IPS-15b (cell line): ENCODE measurements around the gene B3GALNT1.

Experiments
- H3K27me3 ChIP-seq: one replicate; pipeline ENCODE4 v1.6.1; 2013; ENCODE audit warnings: low read length; ENCODE audit not compliant: control insufficient read depth, insufficient read depth
- H3K36me3 ChIP-seq: one replicate; pipeline ENCODE4 v1.6.1; 2013; ENCODE audit warnings: low read length; ENCODE audit not compliant: control insufficient read depth, insufficient read depth
- H3K4me1 ChIP-seq: one replicate; pipeline ENCODE4 v1.6.1; 2013; ENCODE audit warnings: mild to moderate bottlenecking, low read length; ENCODE audit not compliant: control insufficient read depth, insufficient read depth
- H3K4me3 ChIP-seq: one replicate; pipeline ENCODE4 v1.5.1; 2013; ENCODE audit warnings: low read depth, low read length
- H3K9ac ChIP-seq: one replicate; pipeline ENCODE4 v1.6.1; 2013; ENCODE audit warnings: low read depth, mild to moderate bottlenecking, low read length
- H3K9me3 ChIP-seq: one replicate; pipeline ENCODE4 v1.6.1; 2013; ENCODE audit warnings: mild to moderate bottlenecking, low read length; ENCODE audit not compliant: control insufficient read depth, insufficient read depth

Gene B3GALNT1, protein sequence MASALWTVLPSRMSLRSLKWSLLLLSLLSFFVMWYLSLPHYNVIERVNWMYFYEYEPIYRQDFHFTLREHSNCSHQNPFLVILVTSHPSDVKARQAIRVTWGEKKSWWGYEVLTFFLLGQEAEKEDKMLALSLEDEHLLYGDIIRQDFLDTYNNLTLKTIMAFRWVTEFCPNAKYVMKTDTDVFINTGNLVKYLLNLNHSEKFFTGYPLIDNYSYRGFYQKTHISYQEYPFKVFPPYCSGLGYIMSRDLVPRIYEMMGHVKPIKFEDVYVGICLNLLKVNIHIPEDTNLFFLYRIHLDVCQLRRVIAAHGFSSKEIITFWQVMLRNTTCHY

DNA sequence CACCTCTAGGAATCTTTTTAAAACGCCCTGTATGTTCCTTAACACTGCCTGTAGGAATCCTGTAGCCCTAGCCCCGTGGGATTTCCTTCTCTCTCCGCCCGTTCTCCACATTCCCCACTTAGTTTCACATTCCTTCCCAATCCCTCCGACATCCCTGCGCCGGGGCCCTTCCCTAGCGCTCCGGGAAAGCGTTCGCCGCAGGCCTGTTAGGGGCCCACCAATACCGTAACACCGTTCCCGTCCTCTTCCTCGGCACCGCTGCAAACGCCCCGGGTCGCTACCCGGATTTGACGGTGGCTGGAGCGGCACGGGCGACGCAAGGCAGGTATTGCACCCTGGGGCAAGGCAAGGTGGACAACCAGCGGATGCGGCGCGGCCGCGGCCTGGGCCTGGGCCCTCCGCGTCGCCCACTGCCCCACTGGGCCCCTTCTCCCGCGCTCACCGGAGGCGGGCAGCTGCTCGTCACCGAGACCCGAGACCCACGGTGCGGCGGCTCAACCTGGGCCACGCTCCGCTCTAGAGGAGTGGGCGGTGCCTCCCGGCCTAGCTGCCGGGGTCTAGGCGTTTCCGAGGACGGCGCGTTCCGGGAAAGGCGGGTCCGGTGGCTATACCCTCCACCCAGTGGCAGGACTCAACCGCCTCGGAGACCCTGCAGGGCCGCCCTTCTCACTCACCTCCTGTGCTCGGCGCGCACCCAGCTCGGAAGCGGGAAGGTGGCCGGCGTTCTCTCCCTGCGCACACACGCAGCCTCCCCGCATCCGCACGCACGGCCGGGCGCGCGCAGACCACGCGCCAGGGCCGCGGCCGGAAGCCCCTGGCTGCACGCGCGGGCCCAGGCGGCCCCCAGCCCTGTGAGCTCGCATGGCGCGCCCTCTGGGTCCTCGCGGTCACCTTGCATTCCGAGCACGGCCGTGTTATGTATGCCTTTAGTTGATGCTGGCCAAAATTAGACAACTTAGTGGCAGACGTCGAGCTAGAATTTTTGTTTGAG, at the start of gene B3GALNT1:
TSS of gene B3GALNT1 (minus strand) at position 789 of the 991 bp plus-strand sequence. CDS start 18,595 bp downstream, outside the sequence.
- Histone ChIP-seq H3K4me3 (peak within 1 kb of the TSS; percentile 74), H3K36me3 (no peaks in the 10 kb centered on the region), H3K9me3 (no peaks in the 10 kb centered on the region), H3K4me1 (peaks cover 4% of the 10 kb centered on the region), H3K27me3 (peaks cover 29% of the 10 kb centered on the region), H3K9ac (peak within 1 kb of the TSS; percentile 79)

DNA sequence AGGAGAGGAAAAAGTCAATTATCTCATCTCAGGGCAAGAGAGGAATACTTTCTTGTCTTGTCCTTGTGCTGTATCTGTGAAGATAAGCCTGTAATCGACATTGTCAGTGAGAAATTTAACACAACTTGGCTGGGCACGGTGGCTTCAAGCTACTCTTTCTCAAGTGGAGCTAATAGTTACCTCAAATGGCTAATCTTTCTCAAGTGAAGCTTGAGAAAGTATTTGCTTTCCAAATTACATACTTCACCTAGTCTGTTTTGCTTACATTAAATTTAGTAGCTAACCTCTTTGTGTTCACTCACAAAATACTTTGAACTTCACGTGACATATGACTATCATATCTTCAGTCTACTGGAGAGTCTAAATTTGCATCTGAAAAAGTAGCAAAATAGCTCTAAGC, 48.3 kb upstream of the B3GALNT1 start:
- Histone ChIP-seq H3K9ac (no peak overlapping the region), H3K36me3 (no peaks in the 10 kb centered on the region), H3K9me3 (no peaks in the 10 kb centered on the region), H3K27me3 (no peaks in the 10 kb centered on the region), H3K4me1 (no peaks in the 10 kb centered on the region), H3K4me3 (no peak overlapping the region)

DNA sequence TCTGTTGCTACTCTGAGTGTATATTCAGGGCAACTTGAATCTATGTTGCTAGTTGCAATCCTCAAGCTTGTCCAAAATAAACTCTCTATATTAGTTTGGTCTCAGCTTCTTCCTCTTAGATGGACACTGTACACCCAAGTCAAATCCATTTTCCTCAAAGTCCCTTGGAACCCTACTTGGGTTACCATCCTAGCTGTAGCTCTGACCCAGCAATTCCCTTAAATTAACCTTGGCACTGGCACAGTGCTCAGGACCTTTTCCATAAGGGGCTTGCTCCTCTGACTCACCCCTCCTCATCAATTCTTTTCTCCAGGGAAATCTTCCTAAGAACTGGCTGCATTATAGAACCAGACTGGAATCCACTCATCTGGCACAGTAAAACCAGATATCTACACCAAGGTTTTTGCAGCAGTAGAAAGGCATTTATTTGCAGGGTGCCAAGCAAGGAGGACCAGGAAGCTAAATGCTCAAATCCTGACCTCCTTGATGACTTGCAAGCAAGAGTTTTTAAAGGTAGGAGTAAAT, 44.9 kb upstream of the B3GALNT1 start:
- H3K9me3 ChIP-seq: no peaks in the 10 kb centered on the region
- no peak overlapping the region for H3K4me3 ChIP-seq
- no peak overlapping the region for H3K9ac ChIP-seq
- H3K4me1 ChIP-seq: no peaks in the 10 kb centered on the region
- no peaks in the 10 kb centered on the region for H3K36me3 ChIP-seq
- H3K27me3 ChIP-seq: no peaks in the 10 kb centered on the region

DNA sequence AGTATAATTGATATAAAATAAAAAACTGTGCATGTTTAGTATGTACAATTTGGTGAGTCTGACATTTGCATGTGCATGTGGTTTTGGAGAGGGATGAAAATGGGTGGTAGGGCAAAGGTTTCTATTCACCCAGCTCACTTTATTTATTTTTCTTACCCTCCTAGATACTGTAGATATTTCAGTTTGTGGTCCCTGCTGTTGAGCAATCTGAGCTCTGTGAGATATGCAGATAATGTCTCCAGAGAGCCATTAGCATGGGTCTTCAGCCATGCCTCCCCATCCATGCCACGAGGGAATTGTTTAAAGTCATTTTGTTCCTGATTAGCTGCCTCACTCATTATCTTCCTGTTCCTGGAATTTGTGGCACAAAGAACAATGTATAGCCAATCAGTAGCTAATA, 44.4 kb upstream of the B3GALNT1 start:
- Histone ChIP-seq H3K27me3 (no peaks in the 10 kb centered on the region), H3K36me3 (no peaks in the 10 kb centered on the region), H3K4me1 (no peaks in the 10 kb centered on the region), H3K9me3 (no peaks in the 10 kb centered on the region), H3K9ac (no peak overlapping the region), H3K4me3 (no peak overlapping the region)

DNA sequence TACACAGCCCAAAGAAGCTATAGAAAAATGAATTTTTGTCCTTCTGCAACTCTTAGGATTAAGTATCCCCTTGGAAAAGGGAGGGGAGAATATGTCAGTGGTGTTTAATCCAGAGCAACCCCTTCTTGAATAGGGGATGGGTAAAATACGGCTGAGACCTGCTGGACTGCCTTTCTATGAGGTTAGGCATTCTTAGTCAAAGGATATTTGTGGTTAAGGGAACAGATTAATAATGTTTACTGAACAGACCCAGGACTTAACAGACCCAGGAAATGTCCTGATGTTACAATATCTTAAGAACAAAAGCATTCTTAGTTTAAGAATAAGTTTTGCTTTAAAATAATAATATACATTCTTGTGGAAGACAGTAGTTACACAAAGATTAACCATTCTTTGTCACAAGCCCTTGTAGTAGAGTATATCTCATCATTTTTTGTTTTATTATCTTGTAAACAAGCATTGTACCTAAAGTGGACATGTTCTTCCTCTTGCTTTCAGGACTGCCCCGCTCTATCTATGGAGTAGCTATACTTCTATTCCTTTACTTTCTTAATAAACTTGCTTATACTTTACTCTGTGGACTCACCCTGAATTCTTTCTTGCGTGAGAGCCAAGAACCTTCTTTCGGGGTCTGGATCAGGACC, 43.8 kb upstream of the B3GALNT1 start:
- no peak overlapping the region for H3K9ac ChIP-seq
- no peaks in the 10 kb centered on the region for H3K27me3 ChIP-seq
- no peaks in the 10 kb centered on the region for H3K4me1 ChIP-seq
- no peak overlapping the region for H3K4me3 ChIP-seq
- no peaks in the 10 kb centered on the region for H3K36me3 ChIP-seq
- H3K9me3 ChIP-seq: peaks cover 2% of the 10 kb centered on the region

DNA sequence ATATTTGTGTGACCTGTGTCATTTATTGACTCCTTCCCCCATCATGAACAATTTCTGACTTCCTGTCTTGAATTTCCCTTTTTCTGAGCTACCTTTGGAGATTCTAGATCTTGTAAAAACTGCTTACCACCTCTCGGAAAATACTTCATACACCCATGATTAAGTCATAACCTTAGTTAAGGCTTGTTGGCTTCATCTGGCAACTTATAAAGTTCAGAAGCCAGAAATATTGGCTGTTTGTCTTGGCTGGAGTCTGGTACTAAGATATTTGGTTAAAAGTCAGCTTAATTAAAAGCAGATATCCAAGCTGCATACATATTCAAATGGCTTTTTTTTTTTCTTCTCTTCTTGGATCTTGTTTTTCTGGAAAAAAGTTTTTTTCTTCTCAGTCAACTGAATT, 37.3 kb upstream of the B3GALNT1 start:
- H3K9me3 ChIP-seq: peaks cover 3% of the 10 kb centered on the region
- H3K4me3 ChIP-seq: no peak overlapping the region

DNA sequence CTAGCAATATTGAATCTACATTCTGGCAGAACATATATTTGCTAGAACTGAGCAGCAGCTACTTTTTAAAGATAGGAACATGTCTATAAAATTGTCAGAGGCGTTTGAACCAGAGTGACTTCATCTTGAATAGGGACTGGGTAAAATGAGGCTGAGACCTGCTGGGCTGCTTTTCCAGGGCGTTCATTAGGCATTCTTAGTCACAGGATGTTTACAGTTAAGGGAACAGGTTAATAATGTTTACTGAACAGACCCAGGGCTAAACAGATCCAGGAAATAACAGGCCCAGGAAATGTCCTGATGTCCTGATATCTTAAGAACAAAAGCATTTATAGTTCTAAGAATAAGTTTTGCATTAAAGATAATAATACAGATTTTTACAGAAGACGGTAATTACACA, 34.5 kb upstream of the B3GALNT1 start:
- H3K4me3 ChIP-seq: no peak overlapping the region
- no peaks in the 10 kb centered on the region for H3K36me3 ChIP-seq
- peaks cover 3% of the 10 kb centered on the region for H3K9me3 ChIP-seq
- no peaks in the 10 kb centered on the region for H3K27me3 ChIP-seq
- peaks cover 6% of the 10 kb centered on the region for H3K4me1 ChIP-seq
- no peak overlapping the region for H3K9ac ChIP-seq

More for the DNA sequence above, 37.3 kb upstream of the B3GALNT1 start:
- Histone ChIP-seq H3K9ac (no peak overlapping the region), H3K36me3 (no peaks in the 10 kb centered on the region), H3K27me3 (no peaks in the 10 kb centered on the region), H3K4me1 (peaks cover 3% of the 10 kb centered on the region)

DNA sequence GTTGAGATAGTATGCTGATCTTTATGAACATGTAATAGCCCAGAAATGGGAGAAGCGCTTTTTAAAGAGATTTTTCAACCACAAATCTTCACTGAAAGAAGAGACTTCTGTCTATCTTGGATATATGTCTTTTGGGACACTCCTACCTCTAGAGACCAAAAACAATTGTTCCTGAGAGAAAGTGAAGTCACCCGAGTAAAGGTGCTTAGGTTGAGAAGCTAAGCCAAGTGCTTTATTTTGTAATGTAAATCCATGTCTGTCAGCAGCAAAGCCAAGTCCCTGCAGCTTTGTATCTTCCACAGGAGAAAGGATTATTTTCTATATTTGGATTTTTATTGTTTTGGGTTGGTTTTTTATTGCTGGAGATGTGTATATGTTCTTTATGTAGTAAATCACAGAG, 32.1 kb upstream of the B3GALNT1 start:
- H3K27me3 ChIP-seq: no peaks in the 10 kb centered on the region
- H3K9ac ChIP-seq: no peak overlapping the region
- H3K4me3 ChIP-seq: no peak overlapping the region
- no peaks in the 10 kb centered on the region for H3K36me3 ChIP-seq
- no peaks in the 10 kb centered on the region for H3K9me3 ChIP-seq
- peaks cover 6% of the 10 kb centered on the region for H3K4me1 ChIP-seq

DNA sequence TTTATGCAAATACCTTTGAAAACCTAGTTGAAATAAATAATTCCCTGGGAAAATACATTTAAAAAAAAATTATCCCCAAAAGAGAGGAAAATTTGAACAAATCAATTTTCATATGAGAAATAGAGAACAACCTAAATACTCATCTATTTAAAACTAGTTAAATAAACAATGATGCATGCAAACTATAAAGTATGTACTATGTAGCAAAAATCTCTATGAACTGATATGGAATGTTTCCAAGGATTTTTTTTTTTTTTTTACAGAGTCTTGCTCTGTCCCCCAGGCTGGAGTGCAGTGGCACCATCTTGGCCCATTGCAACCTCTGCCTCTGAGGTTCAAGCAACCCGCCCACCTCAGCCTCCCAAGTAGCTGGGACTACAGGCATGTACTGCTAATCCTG, 27.2 kb upstream of the B3GALNT1 start:
- no peak overlapping the region for H3K4me3 ChIP-seq
- H3K9me3 ChIP-seq: no peaks in the 10 kb centered on the region
- no peak overlapping the region for H3K9ac ChIP-seq
- no peaks in the 10 kb centered on the region for H3K36me3 ChIP-seq
- peaks cover 3% of the 10 kb centered on the region for H3K4me1 ChIP-seq
- no peaks in the 10 kb centered on the region for H3K27me3 ChIP-seq

DNA sequence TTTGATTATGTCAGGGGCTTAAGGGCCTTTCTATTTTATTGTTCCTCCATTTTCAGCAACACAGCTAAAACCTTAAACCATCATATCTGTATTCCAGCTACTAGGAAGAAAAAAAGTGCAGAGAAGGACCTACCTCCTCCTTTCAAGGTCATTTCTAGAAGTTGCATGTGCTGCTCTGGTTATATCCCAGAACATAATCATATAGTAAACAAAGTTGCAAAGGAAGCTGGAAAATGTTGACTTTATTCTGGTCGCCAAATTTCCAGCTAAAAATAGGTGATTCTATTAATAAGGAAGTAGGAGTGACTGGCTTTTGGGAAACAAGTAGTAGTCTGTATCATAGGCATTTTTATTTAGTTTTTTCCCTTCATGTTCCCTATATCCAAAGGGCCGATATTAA, 21.3 kb upstream of the B3GALNT1 start:
- Histone ChIP-seq H3K9me3 (no peaks in the 10 kb centered on the region), H3K27me3 (no peaks in the 10 kb centered on the region), H3K9ac (no peak overlapping the region), H3K36me3 (no peaks in the 10 kb centered on the region), H3K4me3 (no peak overlapping the region), H3K4me1 (no peaks in the 10 kb centered on the region)

DNA sequence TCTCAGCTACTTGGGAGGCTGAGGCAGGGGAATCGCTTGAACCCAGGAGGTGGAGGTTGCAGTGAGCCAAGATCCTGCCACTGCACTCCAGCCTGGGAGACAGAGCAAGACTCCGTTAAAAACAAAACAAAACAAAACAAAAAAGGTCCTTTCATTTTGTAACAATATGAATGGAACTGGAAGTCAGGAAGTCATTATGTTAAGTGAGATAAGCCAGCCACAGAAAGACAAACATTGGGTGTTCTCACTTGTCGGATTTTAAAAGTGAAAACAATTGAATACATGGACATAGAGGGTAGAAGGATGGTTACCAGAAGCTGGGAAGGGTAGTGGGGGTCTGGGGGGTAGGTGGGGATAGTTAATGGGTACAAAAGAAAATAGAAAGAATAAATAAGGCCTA, 12.5 kb upstream of the B3GALNT1 start:
- Histone ChIP-seq H3K27me3 (no peaks in the 10 kb centered on the region), H3K4me1 (no peaks in the 10 kb centered on the region), H3K36me3 (no peaks in the 10 kb centered on the region), H3K4me3 (no peak overlapping the region), H3K9me3 (no peaks in the 10 kb centered on the region), H3K9ac (no peak overlapping the region)
